GM12865 (cell line): ENCODE data around the gene LLPH.

Source experiments
- DNase-seq: peaks from one replicate; pipeline ENCODE4 v3.0.0; 2010; ENCODE audit warnings: low read depth
- H3K4me3 ChIP-seq: 2 replicates; pipeline ENCODE4 v1.5.1; 2011; ENCODE audit warnings: mild to moderate bottlenecking, low read depth, low read length, control low read depth
- CTCF ChIP-seq: IDR thresholded peaks from 2 replicates; pipeline ENCODE4 v1.5.1; 2011; ENCODE audit warnings: low read length, control low read depth, low read depth, inconsistent platforms; ENCODE audit not compliant: insufficient read depth; ENCODE audit errors: missing control alignments

The LLPH gene

DNA sequence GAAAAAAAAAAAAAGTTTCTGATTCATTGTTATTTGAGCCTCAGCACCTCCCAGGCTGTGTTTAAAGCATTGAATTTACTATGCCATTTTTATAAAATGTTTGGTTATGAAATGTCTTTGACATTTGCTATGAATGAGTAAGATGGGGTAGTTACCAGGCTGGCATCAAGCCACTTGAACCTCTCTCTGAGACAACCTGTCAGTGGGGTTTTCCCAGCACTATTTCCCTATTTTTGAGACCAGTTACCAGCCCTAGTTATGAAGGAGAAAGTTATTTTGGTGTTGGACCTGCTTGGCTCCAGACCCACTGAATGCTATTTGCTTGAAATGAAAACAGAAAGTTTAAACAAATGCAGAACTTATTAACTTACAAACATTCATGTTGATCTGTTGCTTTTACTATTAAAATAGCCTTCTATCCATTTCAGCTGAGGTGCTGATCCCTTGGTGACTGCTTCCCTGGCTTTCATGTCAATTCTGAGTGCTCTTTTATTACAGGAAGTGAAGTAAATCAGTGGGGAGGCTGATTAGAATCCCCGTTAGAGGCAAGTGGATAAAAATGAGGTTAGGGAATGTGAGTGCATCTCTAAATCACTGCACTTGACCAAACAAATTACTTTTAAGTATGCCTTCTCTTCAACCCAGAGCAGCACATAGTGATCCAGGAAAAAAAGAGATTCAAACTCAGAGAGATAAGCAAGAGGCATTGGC is 37.8 kb downstream of the LLPH start:
- TF ChIP-seq CTCF = no peak
- H3K4me3 ChIP-seq = no peak overlapping the region
- peak; percentile 64 for DNase-seq

DNA sequence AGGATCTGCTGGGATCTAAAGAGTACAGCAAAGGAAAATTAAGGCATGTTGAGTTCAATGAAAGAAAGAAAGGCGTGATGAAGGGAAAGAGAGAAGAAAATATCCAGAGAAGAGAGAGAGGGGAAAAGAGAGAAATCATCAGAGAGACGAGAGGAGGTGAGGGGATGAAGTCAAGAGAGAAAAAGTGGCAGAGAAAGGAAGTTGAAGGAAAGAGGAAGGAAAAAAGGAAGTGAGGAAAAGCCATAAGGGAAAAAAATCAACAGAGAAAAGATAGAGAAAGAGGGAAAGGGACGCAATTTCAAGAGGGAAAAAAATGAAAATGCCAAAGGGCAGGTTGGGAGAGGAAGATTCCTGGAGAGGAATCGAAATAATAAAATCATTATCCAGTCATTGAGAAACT is 40.4 kb downstream of the LLPH start:
- DNase-seq = no peak
- TF ChIP-seq CTCF = no peak
- no peak overlapping the region for H3K4me3 ChIP-seq

GRCh38 chr12:66087365-66087943 is 43.1 kb downstream of the LLPH start:
- TF ChIP-seq CTCF = peak; percentile 68
- DNase-seq = peak; percentile 86
- H3K4me3 ChIP-seq = no peak overlapping the region

DNA sequence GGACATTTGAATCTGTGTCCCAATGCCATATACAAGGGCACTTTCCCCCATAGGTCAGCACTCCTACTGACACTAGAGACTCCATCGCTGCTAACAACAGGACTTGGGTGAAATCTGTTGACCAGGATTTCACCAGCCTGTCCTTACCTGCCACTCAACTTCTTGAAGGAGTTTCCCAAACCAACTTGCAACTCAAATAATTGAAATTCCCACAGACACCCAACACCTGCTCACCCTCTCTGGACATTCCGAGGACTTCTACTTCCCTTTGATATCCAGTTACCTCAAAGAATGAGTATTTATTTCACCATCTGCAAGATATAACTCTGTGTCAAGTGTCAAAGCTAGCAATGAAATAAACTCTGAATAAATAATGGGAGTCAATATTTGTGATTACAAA is 44.6 kb downstream of the LLPH start:
- TF ChIP-seq CTCF = no peak
- H3K4me3 ChIP-seq = no peak overlapping the region
- no peak for DNase-seq

DNA sequence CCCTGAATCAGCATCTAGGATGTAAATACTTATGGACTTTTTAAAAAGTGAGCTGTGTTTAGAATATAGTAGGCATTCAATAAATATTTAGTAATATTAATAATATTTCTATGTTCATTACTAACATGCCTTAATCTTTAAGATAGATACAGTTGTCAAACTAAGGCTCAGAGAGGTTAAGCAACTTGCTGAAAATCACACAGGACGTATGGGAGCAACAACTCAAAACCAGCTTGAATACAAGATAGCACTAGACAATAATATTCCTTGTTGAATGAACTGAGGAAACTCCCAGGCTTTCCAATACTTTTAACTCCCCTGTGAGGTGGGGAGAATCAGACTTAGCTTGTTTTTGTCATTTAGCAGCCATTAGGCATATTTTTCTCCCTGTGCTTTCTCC is 45.3 kb downstream of the LLPH start:
- no peak for TF ChIP-seq CTCF

DNA sequence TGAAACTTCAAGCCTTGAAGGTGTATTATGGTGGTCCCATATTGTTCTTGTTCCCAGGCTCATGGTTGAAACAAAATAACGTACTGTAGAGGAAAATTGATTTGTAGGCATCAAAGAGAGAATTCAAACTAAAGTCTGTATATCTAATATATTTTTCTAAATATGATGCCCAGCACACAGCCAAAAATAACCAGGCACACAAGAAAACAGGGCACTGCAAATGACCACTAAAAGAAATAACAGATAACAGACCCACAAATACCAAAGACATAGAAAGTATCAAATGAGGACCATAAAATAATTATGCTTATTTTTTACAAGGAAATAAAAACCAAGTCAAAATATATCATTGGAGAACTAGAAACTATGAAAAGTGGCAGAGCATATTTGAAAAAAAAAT is 46.8 kb downstream of the LLPH start:
- no peak overlapping the region for H3K4me3 ChIP-seq
- DNase-seq = no peak
- TF ChIP-seq CTCF = no peak

More for the DNA sequence above, 45.3 kb downstream of the LLPH start:
- DNase-seq = no peak
- no peak overlapping the region for H3K4me3 ChIP-seq

- no peak for DNase-seq
- no peak overlapping the region for H3K4me3 ChIP-seq
- no peak for TF ChIP-seq CTCF
Measured at GRCh38 chr12:66082744-66083143, 47.8 kb downstream of the LLPH start.
